Large intestine (tissue), 3 donors: Measurements from ENCODE around the gene ENOX2. TPM values are rescaled to one million over a fixed set of nuclear protein-coding genes. Genes with fewer than 3 reads are reported as not detected.

ENCODE experiments used
- DNase-seq, 2 donors: peaks; one replicate each; pipeline versions ENCODE4 v3.0.0 to v3.0.0-alpha.2; 2013
- H3K27ac ChIP-seq: one replicate; pipeline ENCODE4 v1.5.1; 2013; ENCODE audit warnings: low read length
- H3K27me3 ChIP-seq: 2 replicates; pipeline ENCODE4 v1.6.1; 2013; ENCODE audit warnings: low read length; ENCODE audit not compliant: control insufficient read depth, insufficient read depth
- H3K36me3 ChIP-seq: 2 replicates; pipeline ENCODE4 v1.6.1; 2013; ENCODE audit warnings: low read length; ENCODE audit not compliant: control insufficient read depth, insufficient read depth
- H3K4me1 ChIP-seq: one replicate; pipeline ENCODE4 v1.6.1; 2013; ENCODE audit warnings: low read length; ENCODE audit not compliant: control insufficient read depth, insufficient read depth
- H3K4me3 ChIP-seq: one replicate; pipeline ENCODE4 v1.5.1; 2013; ENCODE audit warnings: low read length
- H3K9me3 ChIP-seq: one replicate; pipeline ENCODE4 v1.6.1; 2013; ENCODE audit warnings: mild to moderate bottlenecking, low read depth, low read length, moderate library complexity; ENCODE audit not compliant: control insufficient read depth
- WGBS: methylation state at CpG from one replicate; pipeline ENCODE4 v1.1.5; 2013; ENCODE audit warnings: low lambda C conversion rate; ENCODE audit not compliant: insufficient coverage; 5-methylcytosine and 5-hydroxymethylcytosine counted together
- polyA plus RNA-seq: library from polyadenylated mRNA; unstranded; fragments of 120-200 nt; gene quantifications from one replicate; pipeline ENCODE4 v1.2.1, GENCODE V29; 2013

Gene ENOX2
- polyA plus RNA-seq, 1 donor = 15.4 TPM

- H3K9me3 ChIP-seq = no peaks in the 10 kb centered on the region
- no peaks in the 10 kb centered on the region for H3K27me3 ChIP-seq
- H3K4me3 ChIP-seq = no peak overlapping the region
- DNase-seq = no peak
- H3K36me3 ChIP-seq = no peaks in the 10 kb centered on the region
- H3K4me1 ChIP-seq = no peaks in the 10 kb centered on the region
- H3K27ac ChIP-seq = no peak overlapping the region
Measured at GRCh38 chrX:130649738-130650137, 253.3 kb downstream of the ENOX2 start.

- Histone ChIP-seq H3K27ac (no peak overlapping the region), H3K36me3 (no peaks in the 10 kb centered on the region), H3K27me3 (no peaks in the 10 kb centered on the region), H3K4me1 (no peaks in the 10 kb centered on the region), H3K9me3 (no peaks in the 10 kb centered on the region), H3K4me3 (no peak overlapping the region)
- DNase-seq = no peak
- no CpG with 5 or more reads among the region's 1 CpG for WGBS
Measured at GRCh38 chrX:130647468-130647867, 255.5 kb downstream of the ENOX2 start.

GRCh38 chrX:130645955-130646583, 256.9 kb downstream of the ENOX2 start:
- Histone ChIP-seq H3K27ac (no peak overlapping the region), H3K9me3 (no peaks in the 10 kb centered on the region), H3K4me1 (no peaks in the 10 kb centered on the region), H3K36me3 (no peaks in the 10 kb centered on the region), H3K4me3 (no peak overlapping the region), H3K27me3 (no peaks in the 10 kb centered on the region)
- WGBS = no CpG with 5 or more reads among the region's 9 CpGs
- no peak for DNase-seq

GRCh38 chrX:130637591-130637990, 265.4 kb downstream of the ENOX2 start:
- H3K4me3 ChIP-seq = no peak overlapping the region
- H3K27ac ChIP-seq = no peak overlapping the region
- no peaks in the 10 kb centered on the region for H3K4me1 ChIP-seq
- DNase-seq = no peak
- H3K36me3 ChIP-seq = peaks cover 3% of the 10 kb centered on the region
- H3K9me3 ChIP-seq = no peaks in the 10 kb centered on the region
- no peaks in the 10 kb centered on the region for H3K27me3 ChIP-seq
- no CpG with 5 or more reads among the region's 3 CpGs for WGBS

- H3K27me3 ChIP-seq = no peaks in the 10 kb centered on the region
- no peak overlapping the region for H3K4me3 ChIP-seq
- no CpG with 5 or more reads among the region's 3 CpGs for WGBS
- no peaks in the 10 kb centered on the region for H3K9me3 ChIP-seq
- H3K36me3 ChIP-seq = peaks cover 3% of the 10 kb centered on the region
- no peak overlapping the region for H3K27ac ChIP-seq
- H3K4me1 ChIP-seq = no peaks in the 10 kb centered on the region
- DNase-seq = no peak
Measured at GRCh38 chrX:130636277-130636676, 266.7 kb downstream of the ENOX2 start.

- Histone ChIP-seq H3K27me3 (no peaks in the 10 kb centered on the region), H3K4me1 (no peaks in the 10 kb centered on the region), H3K4me3 (no peak overlapping the region), H3K9me3 (no peaks in the 10 kb centered on the region), H3K36me3 (peaks cover 6% of the 10 kb centered on the region), H3K27ac (no peak overlapping the region)
- WGBS = 100% methylated on average over 1 of the region's 3 CpGs
- DNase-seq = no peak
Measured at GRCh38 chrX:130631011-130631410, 272.0 kb downstream of the ENOX2 start.

GRCh38 chrX:130628516-130628915, 274.5 kb downstream of the ENOX2 start:
- no peaks in the 10 kb centered on the region for H3K27me3 ChIP-seq
- no peak for DNase-seq
- H3K4me1 ChIP-seq = no peaks in the 10 kb centered on the region
- 100% methylated on average over 1 of the region's 2 CpGs for WGBS
- H3K27ac ChIP-seq = no peak overlapping the region
- H3K36me3 ChIP-seq = peaks cover 9% of the 10 kb centered on the region
- no peak overlapping the region for H3K4me3 ChIP-seq
- no peaks in the 10 kb centered on the region for H3K9me3 ChIP-seq

GRCh38 chrX:130626521-130626920, 276.5 kb downstream of the ENOX2 start:
- Histone ChIP-seq H3K4me1 (no peaks in the 10 kb centered on the region), H3K4me3 (no peak overlapping the region), H3K27me3 (no peaks in the 10 kb centered on the region), H3K27ac (no peak overlapping the region), H3K9me3 (no peaks in the 10 kb centered on the region), H3K36me3 (peaks cover 8% of the 10 kb centered on the region)
- no peak for DNase-seq

- H3K4me1 ChIP-seq = no peaks in the 10 kb centered on the region
- 100% methylated on average over 1 of the region's 6 CpGs for WGBS
- no peak overlapping the region for H3K27ac ChIP-seq
- no peaks in the 10 kb centered on the region for H3K27me3 ChIP-seq
- H3K9me3 ChIP-seq = no peaks in the 10 kb centered on the region
- peaks cover 6% of the 10 kb centered on the region for H3K36me3 ChIP-seq
- DNase-seq = no peak
- H3K4me3 ChIP-seq = no peak overlapping the region
Measured at GRCh38 chrX:130625386-130625785, 277.6 kb downstream of the ENOX2 start.

GRCh38 chrX:130623518-130623917, 279.5 kb downstream of the ENOX2 start:
- no CpG with 5 or more reads among the region's 4 CpGs for WGBS
- Histone ChIP-seq H3K27me3 (no peaks in the 10 kb centered on the region), H3K36me3 (peaks cover 6% of the 10 kb centered on the region), H3K4me1 (no peaks in the 10 kb centered on the region), H3K4me3 (no peak overlapping the region), H3K27ac (no peak overlapping the region), H3K9me3 (no peaks in the 10 kb centered on the region)
- no peak for DNase-seq

GRCh38 chrX:130615941-130616340, 287.1 kb downstream of the ENOX2 start:
- Histone ChIP-seq H3K36me3 (no peaks in the 10 kb centered on the region), H3K27ac (no peak overlapping the region), H3K9me3 (no peaks in the 10 kb centered on the region), H3K4me3 (no peak overlapping the region), H3K4me1 (no peaks in the 10 kb centered on the region), H3K27me3 (no peaks in the 10 kb centered on the region)
- no CpG with 5 or more reads among the region's 3 CpGs for WGBS
- DNase-seq = no peak
